Measurements from ENCODE around the gene ATP2A3. TPM values are rescaled to one million over a fixed set of nuclear protein-coding genes. Genes with fewer than 3 reads are reported as not detected.

Gene ATP2A3
- total and polyA plus RNA-seq, 4 donors, result 16.6 to 64.6 (median 25.5) TPM

DNA sequence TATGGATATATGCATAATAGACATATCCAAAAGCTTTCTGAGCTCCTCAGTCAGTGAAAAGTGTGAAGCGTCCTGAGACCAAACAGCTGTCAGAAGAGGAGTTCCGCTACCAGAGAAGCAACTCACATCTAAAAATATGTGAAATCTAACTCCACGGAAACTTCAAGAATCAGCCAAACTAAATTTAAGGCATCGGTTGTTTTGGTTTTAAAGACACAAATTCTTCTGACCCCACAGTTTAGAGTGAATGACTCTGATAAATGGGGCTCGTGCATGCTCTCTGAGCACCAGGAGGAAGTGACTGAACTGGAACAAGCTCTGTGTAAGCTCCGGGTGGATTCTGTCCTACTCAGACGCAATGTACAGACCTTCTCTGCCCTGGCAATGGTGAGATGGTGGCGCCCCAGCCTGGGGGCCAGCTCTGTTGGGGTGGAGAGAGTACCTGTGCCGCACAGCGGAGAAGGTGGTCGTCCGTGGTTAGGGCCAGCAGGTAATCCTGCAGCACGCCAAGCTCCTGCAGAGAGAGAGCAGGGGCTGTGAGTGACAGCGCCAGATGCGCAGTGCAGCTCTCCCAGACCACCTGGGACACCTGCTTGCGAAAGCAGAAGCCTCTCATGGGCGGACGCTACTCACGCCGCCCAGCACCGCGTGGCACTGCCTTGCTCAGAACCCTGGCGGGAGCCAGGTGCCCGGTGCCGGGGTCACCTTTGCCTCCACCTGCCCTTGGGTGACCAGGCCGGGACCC lies 44.4 kb upstream of the ATP2A3 start:
- DNase-seq (peak; percentile 52 to 92 (median 87)), ATAC-seq (ENCODE audit: insufficient read depth, low FRiP score) (no peak)
- Histone ChIP-seq H3K36me3 (ENCODE audit: control insufficient read depth in 4 of 4, insufficient read depth in 4 of 4, low read length in 4 of 4) (peaks cover 21 to 46% (median 30%) of the 10 kb centered on the region in 4 donors), H3K27me3 (ENCODE audit: control insufficient read depth in 3 of 3, insufficient read depth in 3 of 3, low read length in 2 of 3) (no peaks in the 10 kb centered on the region), H3K9me3 (ENCODE audit: control insufficient read depth in 4 of 4, insufficient read depth in 3 of 4, low read length in 3 of 4) (no peaks in the 10 kb centered on the region), H3K27ac (ENCODE audit: low read depth in 1 of 2, low read length in 1 of 2) (peak overlapping the region in 1 of 2 donors; percentile 27), H3K4me3 (no peak overlapping the region), H3K9ac (ENCODE audit: insufficient read depth in 1 of 2, low read length in 2 of 2) (no peak overlapping the region), H3K4me1 (ENCODE audit: control insufficient read depth in 5 of 5, insufficient read depth in 5 of 5, low read length in 5 of 5) (peaks cover 0 to 38% (median 6%) of the 10 kb centered on the region in 5 donors)
- 90 to 92% methylated on average over 26 of the region's 26 CpGs for WGBS, 2 donors
- TF ChIP-seq, protein P1, sequence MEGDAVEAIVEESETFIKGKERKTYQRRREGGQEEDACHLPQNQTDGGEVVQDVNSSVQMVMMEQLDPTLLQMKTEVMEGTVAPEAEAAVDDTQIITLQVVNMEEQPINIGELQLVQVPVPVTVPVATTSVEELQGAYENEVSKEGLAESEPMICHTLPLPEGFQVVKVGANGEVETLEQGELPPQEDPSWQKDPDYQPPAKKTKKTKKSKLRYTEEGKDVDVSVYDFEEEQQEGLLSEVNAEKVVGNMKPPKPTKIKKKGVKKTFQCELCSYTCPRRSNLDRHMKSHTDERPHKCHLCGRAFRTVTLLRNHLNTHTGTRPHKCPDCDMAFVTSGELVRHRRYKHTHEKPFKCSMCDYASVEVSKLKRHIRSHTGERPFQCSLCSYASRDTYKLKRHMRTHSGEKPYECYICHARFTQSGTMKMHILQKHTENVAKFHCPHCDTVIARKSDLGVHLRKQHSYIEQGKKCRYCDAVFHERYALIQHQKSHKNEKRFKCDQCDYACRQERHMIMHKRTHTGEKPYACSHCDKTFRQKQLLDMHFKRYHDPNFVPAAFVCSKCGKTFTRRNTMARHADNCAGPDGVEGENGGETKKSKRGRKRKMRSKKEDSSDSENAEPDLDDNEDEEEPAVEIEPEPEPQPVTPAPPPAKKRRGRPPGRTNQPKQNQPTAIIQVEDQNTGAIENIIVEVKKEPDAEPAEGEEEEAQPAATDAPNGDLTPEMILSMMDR (IDR thresholded peaks at IDR 0.05; ENCODE audit: control extremely low read depth, extremely low read depth), result no peak

DNA sequence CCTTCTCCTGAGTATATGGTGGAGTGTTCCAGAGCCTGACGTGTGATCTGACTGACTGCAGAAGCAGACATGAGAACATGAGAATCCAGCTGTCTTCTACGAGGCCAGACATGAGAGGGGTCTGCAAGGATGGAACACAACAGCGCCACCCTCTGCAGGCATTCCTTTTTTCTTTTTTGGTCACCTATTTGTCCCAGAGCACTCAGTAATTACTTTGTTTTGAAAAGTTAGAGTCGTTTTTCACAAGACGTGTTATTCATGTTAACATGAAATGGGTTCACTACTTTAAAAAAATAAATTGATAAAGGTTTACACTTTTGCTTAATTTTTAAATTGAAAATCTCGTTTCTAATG lies 43.8 kb upstream of the ATP2A3 start:
- Histone ChIP-seq H3K9ac (ENCODE audit: insufficient read depth in 1 of 2, low read length in 2 of 2) (peak overlapping the region in 1 of 2 donors; percentile 11), H3K27me3 (ENCODE audit: control insufficient read depth in 3 of 3, insufficient read depth in 3 of 3, low read length in 2 of 3) (no peaks in the 10 kb centered on the region), H3K4me1 (ENCODE audit: control insufficient read depth in 5 of 5, insufficient read depth in 5 of 5, low read length in 5 of 5) (peaks cover 0 to 38% (median 6%) of the 10 kb centered on the region in 5 donors), H3K4me3 (no peak overlapping the region), H3K9me3 (ENCODE audit: control insufficient read depth in 4 of 4, insufficient read depth in 3 of 4, low read length in 3 of 4) (no peaks in the 10 kb centered on the region), H3K36me3 (ENCODE audit: control insufficient read depth in 4 of 4, insufficient read depth in 4 of 4, low read length in 4 of 4) (peaks cover 20 to 44% (median 28%) of the 10 kb centered on the region in 4 donors), H3K27ac (ENCODE audit: low read depth in 1 of 2, low read length in 1 of 2) (peak overlapping the region in 1 of 2 donors; percentile 7)
- ATAC-seq (ENCODE audit: insufficient read depth, low FRiP score) (no peak), DNase-seq (peak; percentile 52 to 95 (median 88))
- TF ChIP-seq, protein P1 (IDR thresholded peaks at IDR 0.05; ENCODE audit: control extremely low read depth, extremely low read depth), result no peak
- 75 to 83% methylated on average over 6 of the region's 6 CpGs for WGBS, 2 donors

DNA sequence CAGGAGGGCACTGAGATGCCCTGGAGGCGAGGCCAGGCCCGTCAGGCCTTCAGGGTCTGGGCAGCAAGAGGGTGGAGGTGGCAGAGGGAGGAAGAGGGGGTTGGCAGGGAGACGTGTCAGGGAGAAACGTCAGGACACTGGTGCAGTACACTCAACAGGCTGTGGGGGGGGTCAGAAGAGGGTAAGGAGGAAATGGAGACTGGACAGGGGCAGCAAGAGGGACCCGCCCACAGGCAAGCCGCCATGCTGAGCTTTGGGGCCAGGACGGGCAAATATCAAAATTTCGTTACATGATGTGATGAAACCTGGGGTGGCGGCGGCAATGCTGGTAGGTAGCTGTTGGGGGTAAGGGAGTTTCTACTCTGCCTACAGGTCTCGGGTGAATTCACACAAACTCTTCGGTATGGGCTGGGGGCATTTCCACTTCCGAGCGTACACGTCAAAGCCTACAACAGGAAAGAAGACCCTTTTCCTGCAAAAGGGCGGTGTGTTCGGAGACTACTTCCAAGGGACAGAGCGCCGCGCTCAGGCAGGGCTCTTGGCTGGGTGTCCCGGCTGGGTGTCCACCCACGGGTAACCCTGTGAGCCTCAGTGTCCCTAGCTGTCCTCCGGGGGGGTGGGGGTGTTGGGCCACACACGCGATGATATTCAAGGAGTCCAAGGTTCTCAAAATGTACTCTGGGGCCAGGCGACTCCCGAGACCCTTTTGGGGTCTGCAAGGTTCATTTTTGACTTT lies 43.3 kb upstream of the ATP2A3 start:
- WGBS, 2 donors, result 83 to 87% methylated on average over 27 of the region's 27 CpGs
- ATAC-seq (ENCODE audit: insufficient read depth, low FRiP score), result no peak
- TF ChIP-seq, protein P1 (IDR thresholded peaks at IDR 0.05; ENCODE audit: control extremely low read depth, extremely low read depth), result no peak
- Histone ChIP-seq H3K9me3 (ENCODE audit: control insufficient read depth in 4 of 4, insufficient read depth in 3 of 4, low read length in 3 of 4) (no peaks in the 10 kb centered on the region), H3K27me3 (ENCODE audit: control insufficient read depth in 3 of 3, insufficient read depth in 3 of 3, low read length in 2 of 3) (no peaks in the 10 kb centered on the region), H3K4me1 (ENCODE audit: control insufficient read depth in 5 of 5, insufficient read depth in 5 of 5, low read length in 5 of 5) (peaks cover 0 to 38% (median 6%) of the 10 kb centered on the region in 5 donors), H3K36me3 (ENCODE audit: control insufficient read depth in 4 of 4, insufficient read depth in 4 of 4, low read length in 4 of 4) (peaks cover 17 to 44% (median 28%) of the 10 kb centered on the region in 4 donors), H3K4me3 (no peak overlapping the region), H3K9ac (ENCODE audit: insufficient read depth in 1 of 2, low read length in 2 of 2) (no peak overlapping the region), H3K27ac (ENCODE audit: low read depth in 1 of 2, low read length in 1 of 2) (peak overlapping the region in 1 of 2 donors; percentile 23)
- no peak for DNase-seq

Data from lung (tissue), 12 donors.